Smooth muscle cell (in vitro differentiated cells): ENCODE results near the gene RSAD2. TPM values are rescaled to one million over a fixed set of nuclear protein-coding genes. Genes with fewer than 3 reads are reported as not detected.
"Not testable (repeated sequence)": the region's sequence is repeated elsewhere in the genome, so short reads cannot be mapped to it uniquely, and the experiment has no call there.

ENCODE experiments used
- DNase-seq: peaks from one replicate; lab custom pipeline; 2025; ENCODE audit not compliant: unreplicated experiment; lab: John Stamatoyannopoulos, UW
- H2AFZ ChIP-seq: fragments of 200-600 bp; sonication (generic); 2 replicates; pipeline ENCODE4 v1.6.0; 2016; ENCODE audit warnings: antibody characterized with exemption, low read depth, mild to moderate bottlenecking
- H3F3A ChIP-seq: fragments of 200-600 bp; sonication (generic); 2 replicates; pipeline ENCODE4 v1.6.0; 2017; ENCODE audit warnings: antibody characterized with exemption, low read depth
- H3K27ac ChIP-seq: fragments of 200-600 bp; sonication (generic); 2 replicates; pipeline ENCODE4 v1.5.1; 2016; ENCODE audit warnings: low read depth, mild to moderate bottlenecking
- H3K27me3 ChIP-seq: fragments of 200-600 bp; sonication (generic); 2 replicates; pipeline ENCODE4 v1.6.1; 2016; ENCODE audit warnings: low read depth, mild to moderate bottlenecking
- H3K36me3 ChIP-seq: fragments of 200-600 bp; sonication (generic); 2 replicates; pipeline ENCODE4 v1.5.1; 2016; ENCODE audit warnings: low read depth
- H3K4me1 ChIP-seq: fragments of 200-600 bp; sonication (generic); 2 replicates; pipeline ENCODE4 v1.5.1; 2016; ENCODE audit warnings: low read depth
- H3K4me2 ChIP-seq: fragments of 200-600 bp; sonication (generic); 2 replicates; pipeline ENCODE4 v1.6.0; 2016; ENCODE audit warnings: mild to moderate bottlenecking
- H3K4me3 ChIP-seq: fragments of 200-600 bp; sonication (generic); 2 replicates; pipeline ENCODE4 v1.5.1; 2016; ENCODE audit warnings: mild to moderate bottlenecking
- H3K79me2 ChIP-seq: fragments of 200-600 bp; sonication (generic); 2 replicates; pipeline ENCODE4 v1.6.0; 2016; ENCODE audit warnings: low read depth, mild to moderate bottlenecking
- H3K9ac ChIP-seq: fragments of 200-600 bp; sonication (generic); 2 replicates; pipeline ENCODE4 v1.6.0; 2016; ENCODE audit warnings: low read depth
- H3K9me3 ChIP-seq: fragments of 200-600 bp; sonication (generic); replicated peaks from 2 replicates; pipeline ENCODE4 v1.5.1; 2016; ENCODE audit warnings: low read depth
- H4K20me1 ChIP-seq: fragments of 200-600 bp; sonication (generic); 2 replicates; pipeline ENCODE4 v1.6.0; 2016; ENCODE audit warnings: low read depth
- WGBS: methylation state at CpG from one replicate; pipeline ENCODE4 v1.1.7; 2016; ENCODE audit warnings: low lambda C conversion rate; 5-methylcytosine and 5-hydroxymethylcytosine counted together
- polyA plus RNA-seq: library from polyadenylated mRNA; unstranded; fragments of >200 nt; fragmentation: Nextera tagmentation; extraction: Ambion mirVana; gene quantifications from 2 replicates; pipeline ENCODE4 v1.2.1, GENCODE V29; 2016
- total RNA-seq: library from RNA; depleted of rRNA; stranded (reverse); fragments of >200 nt; gene quantifications from 2 replicates; pipeline ENCODE4 v1.2.3, GENCODE V29; 2014
- TF ChIP-seq, protein P1 (sequence below): fragments of 200-600 bp; sonication (generic); IDR thresholded peaks from 2 replicates; pipeline ENCODE4 v1.5.1; 2017; ENCODE audit warnings: borderline replicate concordance, mild to moderate bottlenecking, antibody characterized with exemption; ENCODE audit not compliant: insufficient read depth, poor library complexity, severe bottlenecking

The RSAD2 gene
- total and polyA plus RNA-seq, 2 experiments from 2014 or later = not detected

DNA sequence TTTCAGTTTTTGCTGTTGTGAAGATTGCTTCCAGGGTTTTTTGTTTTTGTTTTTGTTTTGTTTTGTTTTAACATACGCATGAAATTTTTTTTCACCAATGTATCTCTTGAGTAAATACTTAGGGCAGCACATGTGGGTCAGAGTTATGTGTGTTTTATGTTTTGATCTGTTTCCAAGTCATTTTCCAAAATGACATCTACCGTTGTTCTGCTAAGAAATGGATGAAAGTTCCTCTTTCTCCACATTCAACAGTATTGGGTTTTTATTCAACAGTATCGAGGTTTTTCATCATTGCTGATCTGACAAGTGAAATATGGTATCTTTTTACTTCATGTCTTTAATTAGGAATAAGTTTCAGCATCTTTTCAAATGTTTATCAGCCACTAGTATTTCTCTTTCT is 56.3 kb downstream of the RSAD2 start:
- Histone ChIP-seq H3K9ac (no peak overlapping the region), H3K79me2 (no peaks in the 10 kb centered on the region), H3K9me3 (no peaks in the 10 kb centered on the region), H3K4me2 (no peak overlapping the region), H2AFZ (no peak overlapping the region), H3K4me1 (no peaks in the 10 kb centered on the region), H4K20me1 (peaks cover 47% of the 10 kb centered on the region), H3F3A (no peaks in the 10 kb centered on the region), H3K4me3 (no peak overlapping the region), H3K27me3 (no peaks in the 10 kb centered on the region), H3K36me3 (no peaks in the 10 kb centered on the region), H3K27ac (no peak overlapping the region)
- no peak for DNase-seq
- TF ChIP-seq, protein P1, sequence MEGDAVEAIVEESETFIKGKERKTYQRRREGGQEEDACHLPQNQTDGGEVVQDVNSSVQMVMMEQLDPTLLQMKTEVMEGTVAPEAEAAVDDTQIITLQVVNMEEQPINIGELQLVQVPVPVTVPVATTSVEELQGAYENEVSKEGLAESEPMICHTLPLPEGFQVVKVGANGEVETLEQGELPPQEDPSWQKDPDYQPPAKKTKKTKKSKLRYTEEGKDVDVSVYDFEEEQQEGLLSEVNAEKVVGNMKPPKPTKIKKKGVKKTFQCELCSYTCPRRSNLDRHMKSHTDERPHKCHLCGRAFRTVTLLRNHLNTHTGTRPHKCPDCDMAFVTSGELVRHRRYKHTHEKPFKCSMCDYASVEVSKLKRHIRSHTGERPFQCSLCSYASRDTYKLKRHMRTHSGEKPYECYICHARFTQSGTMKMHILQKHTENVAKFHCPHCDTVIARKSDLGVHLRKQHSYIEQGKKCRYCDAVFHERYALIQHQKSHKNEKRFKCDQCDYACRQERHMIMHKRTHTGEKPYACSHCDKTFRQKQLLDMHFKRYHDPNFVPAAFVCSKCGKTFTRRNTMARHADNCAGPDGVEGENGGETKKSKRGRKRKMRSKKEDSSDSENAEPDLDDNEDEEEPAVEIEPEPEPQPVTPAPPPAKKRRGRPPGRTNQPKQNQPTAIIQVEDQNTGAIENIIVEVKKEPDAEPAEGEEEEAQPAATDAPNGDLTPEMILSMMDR = no peak
- WGBS = 96% methylated on average over 3 of the region's 3 CpGs

DNA sequence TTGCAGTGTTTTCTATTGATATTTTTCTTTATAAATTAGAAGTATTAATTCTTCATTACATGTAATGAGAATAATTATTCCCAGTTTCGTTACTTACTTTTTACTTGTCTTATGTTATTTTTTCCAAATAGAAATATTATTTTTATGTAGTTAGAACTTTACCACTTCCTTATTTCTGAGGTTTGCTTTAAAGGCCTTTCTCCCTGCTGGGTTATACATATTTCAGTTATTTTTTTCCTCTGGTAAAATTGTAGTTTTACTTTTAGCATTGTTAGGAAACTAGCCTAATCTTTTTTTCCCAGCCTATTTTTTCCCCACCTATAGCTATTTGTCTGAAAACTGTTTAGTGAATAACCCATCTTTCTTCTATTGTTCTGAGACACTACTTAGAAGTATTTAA is 56.8 kb downstream of the RSAD2 start:
- Histone ChIP-seq H3K36me3 (no peaks in the 10 kb centered on the region), H3K9me3 (no peaks in the 10 kb centered on the region), H3K27ac (no peak overlapping the region), H4K20me1 (peaks cover 46% of the 10 kb centered on the region), H3K4me3 (no peak overlapping the region), H2AFZ (no peak overlapping the region), H3K27me3 (no peaks in the 10 kb centered on the region), H3K9ac (no peak overlapping the region), H3F3A (no peaks in the 10 kb centered on the region), H3K4me1 (no peaks in the 10 kb centered on the region), H3K79me2 (no peaks in the 10 kb centered on the region), H3K4me2 (no peak overlapping the region)
- TF ChIP-seq, protein P1 = no peak
- DNase-seq = no peak
- WGBS = 83% methylated on average over 1 of the region's 1 CpG

DNA sequence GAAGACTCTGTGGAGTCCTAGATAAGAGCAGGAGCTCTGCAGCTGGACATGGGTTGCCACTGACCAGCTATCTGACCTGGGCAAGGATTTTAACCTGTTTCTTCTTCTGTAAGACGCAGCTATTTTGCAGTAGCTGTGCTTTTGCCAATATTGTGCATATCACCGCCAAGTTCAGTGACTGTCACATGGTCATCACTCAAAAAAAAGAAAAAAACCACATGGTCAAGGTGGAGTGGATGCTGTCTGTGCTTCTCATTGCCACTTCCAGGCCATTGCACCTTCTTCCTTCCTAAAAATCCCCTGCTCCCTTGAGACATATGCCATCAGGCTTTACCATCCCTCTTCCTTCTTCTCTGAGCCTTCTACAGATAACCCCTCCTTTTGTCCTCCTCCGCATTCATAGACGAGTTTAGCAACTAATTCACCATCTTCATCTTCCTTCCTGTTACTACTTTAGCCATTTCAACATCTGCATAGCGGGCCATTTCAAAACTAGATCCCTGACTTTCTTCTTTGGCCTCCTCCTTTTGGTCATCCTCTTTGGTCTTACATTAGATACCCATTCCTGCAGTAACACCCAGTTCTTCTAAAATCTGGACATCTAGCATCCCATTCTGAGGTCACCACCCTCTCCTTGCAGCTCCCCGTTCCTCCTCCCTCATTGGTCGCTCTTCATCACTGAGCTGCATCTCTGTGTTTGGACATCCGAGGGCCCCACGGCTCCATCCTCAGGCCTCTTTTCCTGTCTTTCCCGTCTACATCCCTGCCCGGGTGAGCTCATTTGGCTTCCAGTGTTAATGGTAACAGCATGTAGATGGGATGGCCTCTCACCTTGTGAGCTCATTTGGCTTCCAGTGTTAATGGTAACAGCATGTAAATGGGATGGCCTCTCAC is 57.4 kb downstream of the RSAD2 start:
- Histone ChIP-seq H3K27me3 (no peaks in the 10 kb centered on the region), H3K79me2 (no peaks in the 10 kb centered on the region), H3K9ac (no peak overlapping the region), H3K4me1 (peaks cover under 1% of the 10 kb centered on the region), H3F3A (no peaks in the 10 kb centered on the region), H4K20me1 (peaks cover 45% of the 10 kb centered on the region), H3K9me3 (no peaks in the 10 kb centered on the region), H3K4me2 (no peak overlapping the region), H3K4me3 (no peak overlapping the region), H3K27ac (no peak overlapping the region), H3K36me3 (no peaks in the 10 kb centered on the region), H2AFZ (no peak overlapping the region)
- 95% methylated on average over 11 of the region's 11 CpGs for WGBS
- DNase-seq = no peak
- TF ChIP-seq, protein P1 = no peak

DNA sequence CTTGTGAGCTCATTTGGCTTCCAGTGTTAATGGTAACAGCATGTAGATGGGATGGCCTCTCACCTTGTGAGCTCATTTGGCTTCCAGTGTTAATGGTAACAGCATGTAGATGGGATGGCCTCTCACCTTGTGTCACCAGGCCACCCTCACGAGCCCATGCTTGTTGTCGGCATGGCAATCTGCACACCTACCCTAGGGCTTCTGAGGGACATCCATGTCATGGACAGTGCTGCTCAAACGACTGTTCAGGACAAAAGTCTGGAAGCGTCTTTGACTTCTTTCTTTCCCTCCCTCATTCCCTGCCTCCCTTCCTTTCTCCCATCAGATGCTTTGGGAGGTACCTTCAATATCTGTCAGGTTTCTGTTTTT is 58.1 kb downstream of the RSAD2 start:
- H3K4me3 ChIP-seq, H3F3A ChIP-seq, H3K4me2 ChIP-seq, H3K27ac ChIP-seq, H2AFZ ChIP-seq, H3K36me3 ChIP-seq, H3K9ac ChIP-seq, DNase-seq, H3K79me2 ChIP-seq, H3K9me3 ChIP-seq, H3K4me1 ChIP-seq, H3K27me3 ChIP-seq: not testable (repeated sequence)
- WGBS = 91% methylated on average over 4 of the region's 4 CpGs
- peaks cover 43% of the 10 kb centered on the region for H4K20me1 ChIP-seq
